Measurements from ENCODE around the gene SRSF10. TPM values are rescaled to one million over a fixed set of nuclear protein-coding genes. Genes with fewer than 3 reads are reported as not detected.

SRSF10 gene
- total and polyA plus RNA-seq, 2 of the 8 experiments (the other 6 are each of a cell fraction or from before 2014, with no cell fraction given), result 155 to 194 TPM

DNA sequence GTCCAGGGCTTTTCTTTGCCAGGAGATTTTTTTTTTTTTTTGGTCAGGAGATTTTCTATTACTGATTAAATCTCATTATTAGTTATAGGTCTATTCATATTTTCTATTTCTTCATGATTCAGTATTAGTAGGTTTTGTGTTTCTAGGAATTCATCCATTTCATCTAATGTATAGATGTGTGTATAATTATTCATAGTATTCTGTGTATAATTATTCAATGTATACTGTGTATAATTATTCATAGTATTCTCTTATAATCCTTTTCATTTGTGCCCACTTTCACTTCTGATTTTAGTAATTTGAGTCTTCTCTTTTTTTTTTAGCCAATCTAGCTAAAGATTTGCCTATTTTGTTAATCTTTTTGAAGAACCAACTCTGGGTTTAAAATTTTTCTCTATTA lies 32.8 kb downstream of the SRSF10 start:
- Histone ChIP-seq H2BK5ac (ENCODE audit: low read depth, low read length) (no peak overlapping the region), H2AK5ac (ENCODE audit: low read depth, low read length) (no peak overlapping the region), H4K91ac (replicated peaks; ENCODE audit: insufficient read length, low read length) (no peak overlapping the region), H4K20me1 (replicated peaks in 1 of 2; ENCODE audit: control insufficient read depth in 1 of 2, insufficient read depth in 2 of 2, low read length in 2 of 2) (no peaks in the 10 kb centered on the region), H3K27me3 (replicated peaks in 1 of 4; ENCODE audit: control insufficient read depth in 3 of 4, extremely low read depth in 1 of 4, insufficient read depth in 3 of 4, low read length in 3 of 4) (no peaks in the 10 kb centered on the region), H4K5ac (ENCODE audit: insufficient read length, low read depth, low read length) (no peak overlapping the region), H3K9ac (replicated peaks in 1 of 4; ENCODE audit: extremely low read depth in 1 of 4, low read depth in 3 of 4, low read length in 3 of 4) (no peak overlapping the region), H3K79me2 (ENCODE audit: control insufficient read depth in 1 of 2, insufficient read depth in 2 of 2, low read length in 2 of 2) (no peaks in the 10 kb centered on the region), H3K23ac (ENCODE audit: insufficient read length) (no peak overlapping the region), H2BK15ac (ENCODE audit: low read length) (no peak overlapping the region), H2BK20ac (ENCODE audit: low read length) (no peak overlapping the region), H3K36me3 (ENCODE audit: control insufficient read depth in 2 of 4, insufficient read depth in 4 of 4, low read length in 3 of 4) (no peaks in the 10 kb centered on the region), H3K4me1 (replicated peaks in 1 of 4; ENCODE audit: control insufficient read depth in 3 of 4, insufficient read depth in 4 of 4, low read length in 3 of 4) (no peaks in the 10 kb centered on the region), H3K4ac (replicated peaks; ENCODE audit: insufficient read length, low read depth, low read length) (no peak overlapping the region), H3K18ac (ENCODE audit: extremely low read depth, low read length) (no peak overlapping the region), H2BK120ac (replicated peaks; ENCODE audit: low read depth, low read length) (no peak overlapping the region), H2BK12ac (ENCODE audit: low read depth, low read length) (no peak overlapping the region), H3K4me2 (ENCODE audit: insufficient read depth in 1 of 2, low read depth in 2 of 2, low read length in 2 of 2) (no peak overlapping the region), H3K9me3 (ENCODE audit: insufficient read depth in 2 of 2, low read depth in 1 of 2, low read length in 1 of 2) (no peaks in the 10 kb centered on the region), H3K79me1 (ENCODE audit: low read depth, low read length) (no peaks in the 10 kb centered on the region), H3K27ac (ENCODE audit: low read depth, low read length) (no peak overlapping the region), H3K14ac (ENCODE audit: insufficient read length) (no peak overlapping the region), H3K4me3 (ENCODE audit: extremely low read depth in 1 of 4, insufficient read depth in 2 of 4, low read depth in 3 of 4, low read length in 4 of 4) (no peak overlapping the region), H3K23me2 (ENCODE audit: low read depth, low read length) (no peaks in the 10 kb centered on the region), H3K56ac (replicated peaks; ENCODE audit: insufficient read length, low read depth, low read length) (no peak overlapping the region), H4K8ac (ENCODE audit: extremely low read depth, insufficient read depth, low read length) (no peak overlapping the region), H2AFZ (ENCODE audit: low read length) (no peak overlapping the region)
- FAIRE-seq, result no peak
- no peak for TF ChIP-seq TBP (IDR thresholded peaks at IDR 0.05; ENCODE audit: low read depth, low read length)
- TF ChIP-seq CHD2 (IDR thresholded peaks at IDR 0.05; ENCODE audit: low read length), result no peak
- TF ChIP-seq NRF1 (IDR thresholded peaks at IDR 0.05; ENCODE audit: low read depth, low read length), result no peak
- TF ChIP-seq CHD1 (IDR thresholded peaks at IDR 0.05; ENCODE audit: low read depth, low read length), result no peak
- ChIA-PET POLR2A (ENCODE audit: partially characterized antibody) (interaction anchor here (1.3 kb wide), 1 partner anchor 11 kb away, joined by 5 read pairs; no protein-coding TSS in a partner anchor), CTCF (ENCODE audit: partially characterized antibody) (interaction anchor here (1.2 to 2.8 kb wide), 3 partner anchors 10 to 126 kb away, joined by 5 to 10 read pairs (median 8); no protein-coding TSS in a partner anchor)
- DNase-seq (ENCODE audit: low read depth in 1 of 2, low spot score in 2 of 2), result no peak

Measured in H1 (cell line).